DND-41 (cell line): Measurements from ENCODE around the gene ARAF.

Experiments used
- ATAC-seq: fragments of 200-7000 bp; cut with Tn5 transposase; 3 replicates; pipeline ENCODE4 v1.9.1; 2021; ENCODE audit warnings: low read depth; ENCODE audit not compliant: insufficient read depth
- DNase-seq: peaks from one replicate; pipeline ENCODE4 v3.0.0-alpha.2; 2020
- H2AFZ ChIP-seq: 2 replicates; pipeline ENCODE4 v1.6.0; 2012; ENCODE audit warnings: low read depth, low read length
- H3K27ac ChIP-seq: 2 replicates; pipeline ENCODE4 v1.5.1; 2012; ENCODE audit warnings: low read length, inconsistent platforms
- H3K27me3 ChIP-seq: fragments of 200-600 bp; sonication (generic); 2 replicates; pipeline ENCODE4 v1.6.0; 2012; ENCODE audit warnings: low read length, mild to moderate bottlenecking, inconsistent platforms; ENCODE audit not compliant: insufficient read depth, poor library complexity
- H3K36me3 ChIP-seq: 2 replicates; pipeline ENCODE4 v1.5.1; 2012; ENCODE audit warnings: low read length, inconsistent platforms; ENCODE audit not compliant: insufficient read depth
- H3K4me1 ChIP-seq: 2 replicates; pipeline ENCODE4 v1.5.1; 2012; ENCODE audit warnings: mild to moderate bottlenecking, low read length; ENCODE audit not compliant: insufficient read depth
- H3K4me2 ChIP-seq: 2 replicates; pipeline ENCODE4 v1.6.0; 2012; ENCODE audit warnings: mild to moderate bottlenecking, moderate library complexity, low read length, inconsistent platforms; ENCODE audit not compliant: insufficient read depth
- H3K4me3 ChIP-seq, 2 experiments: fragments of 200-600 bp in 1 of 2; shearing (Covaris generic) in 1 of 2; 2 replicates each; pipeline ENCODE4 v1.5.1; 2012 to 2016; ENCODE audit warnings: inconsistent platforms in 2 of 2, low read length in 2 of 2, mild to moderate bottlenecking in 2 of 2, low read depth in 1 of 2, moderate library complexity in 1 of 2
- H3K79me2 ChIP-seq: 2 replicates; pipeline ENCODE4 v1.6.0; 2012; ENCODE audit warnings: low read length, inconsistent platforms; ENCODE audit not compliant: insufficient read depth
- H3K9ac ChIP-seq: 2 replicates; pipeline ENCODE4 v1.6.0; 2012; ENCODE audit warnings: low read depth, mild to moderate bottlenecking, inconsistent platforms, low read length, moderate library complexity
- H3K9me3 ChIP-seq: 2 replicates; pipeline ENCODE4 v1.5.1; 2012; ENCODE audit warnings: low read length, moderate library complexity, mild to moderate bottlenecking, inconsistent platforms; ENCODE audit not compliant: insufficient read depth, severe bottlenecking
- H4K20me1 ChIP-seq: 2 replicates; pipeline ENCODE4 v1.6.0; 2012; ENCODE audit warnings: low read length; ENCODE audit not compliant: insufficient read depth
- CTCF ChIP-seq: IDR thresholded peaks from 2 replicates; pipeline ENCODE4 v1.5.1; 2012; ENCODE audit warnings: borderline replicate concordance, low read length, moderate library complexity, mild to moderate bottlenecking; ENCODE audit not compliant: poor library complexity, severe bottlenecking; ENCODE audit errors: extremely low read depth
- EZH2 ChIP-seq: IDR thresholded peaks from 3 replicates; pipeline ENCODE4 v1.6.1; 2012; ENCODE audit warnings: borderline replicate concordance, low read depth, mild to moderate bottlenecking, moderate library complexity, low read length, inconsistent platforms; ENCODE audit not compliant: severe bottlenecking

Gene ARAF

GRCh38 chrX:47576021-47576898 is 15.3 kb downstream of the ARAF start:
- Histone ChIP-seq H3K36me3 (peaks cover 6% of the 10 kb centered on the region), H3K9me3 (no peaks in the 10 kb centered on the region), H3K27ac (no peak overlapping the region), H3K4me1 (peaks cover 1% of the 10 kb centered on the region; the same call in 1 of the 2 replicates), H3K9ac (no peak overlapping the region), H3K4me3 (no peak overlapping the region), H2AFZ (no peak overlapping the region), H4K20me1 (no peaks in the 10 kb centered on the region), H3K4me2 (no peak overlapping the region), H3K27me3 (no peaks in the 10 kb centered on the region), H3K79me2 (no peaks in the 10 kb centered on the region)
- no peak for TF ChIP-seq EZH2
- no peak for TF ChIP-seq CTCF
- no peak for DNase-seq
- no peak for ATAC-seq

GRCh38 chrX:47577424-47577823 is 16.4 kb downstream of the ARAF start:
- Histone ChIP-seq H2AFZ (no peak overlapping the region), H3K4me2 (no peak overlapping the region), H3K27ac (no peak overlapping the region)

GRCh38 chrX:47577901-47578300 is 16.9 kb downstream of the ARAF start:
- TF ChIP-seq EZH2 (no peak), CTCF (no peak)
- ATAC-seq, result no peak
- Histone ChIP-seq H3K9me3 (no peaks in the 10 kb centered on the region), H3K79me2 (no peaks in the 10 kb centered on the region), H4K20me1 (no peaks in the 10 kb centered on the region), H3K4me1 (peaks cover 17% of the 10 kb centered on the region), H3K4me2 (no peak overlapping the region), H3K9ac (no peak overlapping the region), H3K36me3 (no peaks in the 10 kb centered on the region), H3K27ac (no peak overlapping the region), H2AFZ (no peak overlapping the region), H3K4me3 (no peak overlapping the region), H3K27me3 (no peaks in the 10 kb centered on the region)
- no peak for DNase-seq

More at GRCh38 chrX:47577424-47577823, 16.4 kb downstream of the ARAF start:
- H3K9ac ChIP-seq, result no peak overlapping the region
- ATAC-seq (no peak), DNase-seq (no peak)
- no peak for TF ChIP-seq CTCF
- no peak for TF ChIP-seq EZH2
- H3K4me3 ChIP-seq, result no peak overlapping the region
- H3K79me2 ChIP-seq, result no peaks in the 10 kb centered on the region
- H4K20me1 ChIP-seq, result no peaks in the 10 kb centered on the region
- H3K27me3 ChIP-seq, result no peaks in the 10 kb centered on the region
- H3K4me1 ChIP-seq, result peaks cover 13% of the 10 kb centered on the region
- no peaks in the 10 kb centered on the region for H3K36me3 ChIP-seq
- no peaks in the 10 kb centered on the region for H3K9me3 ChIP-seq

- Histone ChIP-seq H3K4me3 (no peak overlapping the region), H3K4me2 (no peak overlapping the region), H3K9me3 (no peaks in the 10 kb centered on the region), H4K20me1 (no peaks in the 10 kb centered on the region), H3K4me1 (peaks cover 25% of the 10 kb centered on the region), H3K27me3 (no peaks in the 10 kb centered on the region), H3K9ac (no peak overlapping the region), H3K27ac (no peak overlapping the region), H2AFZ (no peak overlapping the region), H3K36me3 (no peaks in the 10 kb centered on the region), H3K79me2 (no peaks in the 10 kb centered on the region)
- no peak for TF ChIP-seq CTCF
- no peak for TF ChIP-seq EZH2
- DNase-seq (no peak), ATAC-seq (no peak)
Measured at GRCh38 chrX:47578692-47579091, 17.7 kb downstream of the ARAF start.
